Panc1 (cell line): ENCODE data around the gene CAPN3.

Experiments used
- POLR2AphosphoS5 ChIP-seq: IDR thresholded peaks from 2 replicates; pipeline ENCODE4 v1.6.1; 2012; ENCODE audit warnings: mild to moderate bottlenecking, low read depth, low read length, moderate library complexity
- TCF7L2 ChIP-seq: IDR thresholded peaks from 2 replicates; pipeline ENCODE4 v1.6.1; 2011; ENCODE audit warnings: mild to moderate bottlenecking, low read depth, low read length, inconsistent platforms
- TF ChIP-seq, protein P1 (sequence below): fragments of 450-650 bp; IDR thresholded peaks from 2 replicates; pipeline ENCODE4 v1.5.1; 2017; ENCODE audit warnings: mild to moderate bottlenecking

DNA sequence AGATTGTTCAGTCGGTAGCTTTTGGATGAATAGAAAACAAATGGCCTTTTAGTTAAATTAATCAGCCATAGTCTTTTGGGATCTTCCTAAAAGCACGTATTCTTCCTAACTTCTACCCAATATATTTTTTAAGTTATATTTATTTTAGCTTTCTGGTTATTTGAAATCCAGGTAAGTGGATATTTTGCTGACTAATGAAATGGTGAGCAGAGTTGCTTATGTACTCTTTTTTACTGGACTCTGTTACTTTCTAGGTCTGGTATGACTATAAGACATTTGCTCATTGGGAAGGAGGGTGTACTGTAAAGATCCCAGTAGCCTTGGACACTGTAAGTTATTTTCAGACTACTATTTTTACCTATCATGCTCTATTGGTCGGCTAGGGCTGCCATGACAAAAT, 13.8 kb upstream of the CAPN3 start:
- TF ChIP-seq, protein P1, sequence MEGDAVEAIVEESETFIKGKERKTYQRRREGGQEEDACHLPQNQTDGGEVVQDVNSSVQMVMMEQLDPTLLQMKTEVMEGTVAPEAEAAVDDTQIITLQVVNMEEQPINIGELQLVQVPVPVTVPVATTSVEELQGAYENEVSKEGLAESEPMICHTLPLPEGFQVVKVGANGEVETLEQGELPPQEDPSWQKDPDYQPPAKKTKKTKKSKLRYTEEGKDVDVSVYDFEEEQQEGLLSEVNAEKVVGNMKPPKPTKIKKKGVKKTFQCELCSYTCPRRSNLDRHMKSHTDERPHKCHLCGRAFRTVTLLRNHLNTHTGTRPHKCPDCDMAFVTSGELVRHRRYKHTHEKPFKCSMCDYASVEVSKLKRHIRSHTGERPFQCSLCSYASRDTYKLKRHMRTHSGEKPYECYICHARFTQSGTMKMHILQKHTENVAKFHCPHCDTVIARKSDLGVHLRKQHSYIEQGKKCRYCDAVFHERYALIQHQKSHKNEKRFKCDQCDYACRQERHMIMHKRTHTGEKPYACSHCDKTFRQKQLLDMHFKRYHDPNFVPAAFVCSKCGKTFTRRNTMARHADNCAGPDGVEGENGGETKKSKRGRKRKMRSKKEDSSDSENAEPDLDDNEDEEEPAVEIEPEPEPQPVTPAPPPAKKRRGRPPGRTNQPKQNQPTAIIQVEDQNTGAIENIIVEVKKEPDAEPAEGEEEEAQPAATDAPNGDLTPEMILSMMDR, result no peak
- no peak for TF ChIP-seq TCF7L2
- TF ChIP-seq POLR2AphosphoS5, result no peak
